H1 (cell line): Measurements from ENCODE around the gene ENPP6. TPM values are rescaled to one million over a fixed set of nuclear protein-coding genes. Genes with fewer than 3 reads are reported as not detected.

ENCODE experiments used
- CTCF ChIA-PET: fragments of 300-600 bp; sonication (Branson Sonifier 250); formaldehyde crosslinking; loops from one replicate; lab custom pipeline; 2021; ENCODE audit not compliant: partially characterized antibody; lab: Charles Lee
- POLR2A ChIA-PET: fragments of 300-600 bp; sonication (Branson Sonifier 250); formaldehyde crosslinking; loops from one replicate; lab custom pipeline; 2021; ENCODE audit warnings: inconsistent platforms; ENCODE audit not compliant: partially characterized antibody; lab: Charles Lee
- DNase-seq, 2 experiments: peaks; one replicate each; pipeline versions ENCODE4 v3.0.0 to v3.0.0-alpha.2; 2010 to 2022; ENCODE audit warnings: low spot score in 2 of 2, low read depth in 1 of 2, mixed read lengths in 1 of 2
- FAIRE-seq: peaks from 2 replicates; lab custom pipeline; 2011; peaks lifted over from hg19 to GRCh38; lab: Jason Lieb, UNC
- H2AFZ ChIP-seq: 2 replicates; pipeline ENCODE4 v1.8.1; 2012; ENCODE audit warnings: low read length, inconsistent platforms
- H2AK5ac ChIP-seq: 2 replicates; pipeline ENCODE4 v1.6.1; 2013; ENCODE audit warnings: low read depth, low read length
- H2BK120ac ChIP-seq: replicated peaks from 2 replicates; pipeline ENCODE3; 2013; ENCODE audit warnings: low read depth, low read length, inconsistent platforms
- H2BK12ac ChIP-seq: 2 replicates; pipeline ENCODE4 v1.6.1; 2013; ENCODE audit warnings: low read depth, low read length
- H2BK15ac ChIP-seq: 2 replicates; pipeline ENCODE4 v1.6.1; 2013; ENCODE audit warnings: low read length
- H2BK20ac ChIP-seq: 2 replicates; pipeline ENCODE4 v1.6.1; 2013; ENCODE audit warnings: low read length
- H2BK5ac ChIP-seq: 2 replicates; pipeline ENCODE4 v1.6.1; 2013; ENCODE audit warnings: low read depth, low read length
- H3K14ac ChIP-seq: 2 replicates; pipeline ENCODE4 v1.6.1; 2013; ENCODE audit warnings: inconsistent platforms; ENCODE audit not compliant: insufficient read length
- H3K18ac ChIP-seq: 2 replicates; pipeline ENCODE4 v1.6.1; 2013; ENCODE audit warnings: low read length; ENCODE audit errors: extremely low read depth
- H3K23ac ChIP-seq: 2 replicates; pipeline ENCODE4 v1.6.1; 2013; ENCODE audit warnings: inconsistent platforms; ENCODE audit not compliant: insufficient read length
- H3K23me2 ChIP-seq: 2 replicates; pipeline ENCODE4 v1.6.1; 2013; ENCODE audit warnings: low read depth, low read length
- H3K27ac ChIP-seq: 2 replicates; pipeline ENCODE4 v1.6.1; 2011; ENCODE audit warnings: low read depth, low read length, inconsistent platforms
- H3K27me3 ChIP-seq, 4 experiments: replicated peaks in 1 of 4; 1 replicate in 1 of 4; 2 replicates in 3 of 4; pipeline versions ENCODE4 v1.6.1 to v1.8.1; 2011 to 2013; ENCODE audit warnings: low read length in 3 of 4, mild to moderate bottlenecking in 3 of 4, inconsistent platforms in 2 of 4, mixed read lengths in 2 of 4, moderate library complexity in 1 of 4; ENCODE audit not compliant: control insufficient read depth in 3 of 4, insufficient read depth in 3 of 4; ENCODE audit errors: extremely low read depth in 1 of 4
- H3K36me3 ChIP-seq, 4 experiments: 2 replicates each; pipeline versions ENCODE4 v1.6.1 to v1.8.1; 2011 to 2013; ENCODE audit warnings: mild to moderate bottlenecking in 4 of 4, low read length in 3 of 4, moderate library complexity in 2 of 4, control low read depth in 1 of 4, inconsistent platforms in 1 of 4; ENCODE audit not compliant: insufficient read depth in 4 of 4, control insufficient read depth in 2 of 4
- H3K4ac ChIP-seq: replicated peaks from 2 replicates; pipeline ENCODE3; 2013; ENCODE audit warnings: low read length, low read depth, mixed read lengths, inconsistent platforms; ENCODE audit not compliant: insufficient read length
- H3K4me1 ChIP-seq, 4 experiments: replicated peaks in 1 of 4; 1 replicate in 1 of 4; 2 replicates in 3 of 4; pipeline versions ENCODE4 v1.6.1 to v1.8.1; 2011 to 2013; ENCODE audit warnings: low read length in 3 of 4, inconsistent platforms in 2 of 4, mixed read lengths in 1 of 4; ENCODE audit not compliant: insufficient read depth in 4 of 4, control insufficient read depth in 3 of 4
- H3K4me2 ChIP-seq, 2 experiments: 2 replicates each; pipeline versions ENCODE4 v1.6.1 to v1.8.1; 2011 to 2013; ENCODE audit warnings: low read depth in 2 of 2, low read length in 2 of 2, control low read depth in 1 of 2, inconsistent platforms in 1 of 2, mild to moderate bottlenecking in 1 of 2; ENCODE audit not compliant: insufficient read depth in 1 of 2
- H3K4me3 ChIP-seq, 4 experiments: fragments of 200-600, 300-600 bp in 1 of 4; sonication (generic), shearing (Covaris generic), sonication (Bioruptor Twin) in 1 of 4; 2 replicates each; pipeline versions ENCODE4 v1.5.1 to v1.8.1; 2011 to 2016; ENCODE audit warnings: low read length in 4 of 4, low read depth in 3 of 4, control low read depth in 2 of 4, inconsistent platforms in 2 of 4, mild to moderate bottlenecking in 2 of 4, mixed read lengths in 1 of 4, moderate library complexity in 1 of 4; ENCODE audit not compliant: insufficient read depth in 2 of 4; ENCODE audit errors: extremely low read depth in 1 of 4
- H3K56ac ChIP-seq: replicated peaks from 2 replicates; pipeline ENCODE3; 2013; ENCODE audit warnings: low read depth, mild to moderate bottlenecking, mixed read lengths, low read length, inconsistent platforms; ENCODE audit not compliant: insufficient read length
- H3K79me1 ChIP-seq: 2 replicates; pipeline ENCODE4 v1.6.1; 2013; ENCODE audit warnings: low read depth, low read length, control low read depth
- H3K79me2 ChIP-seq, 2 experiments: 2 replicates each; pipeline versions ENCODE4 v1.6.1 to v1.8.1; 2012 to 2013; ENCODE audit warnings: low read length in 2 of 2, mild to moderate bottlenecking in 2 of 2, inconsistent platforms in 1 of 2; ENCODE audit not compliant: insufficient read depth in 2 of 2, control insufficient read depth in 1 of 2
- H3K9ac ChIP-seq, 4 experiments: replicated peaks in 1 of 4; 1 replicate in 1 of 4; 2 replicates in 3 of 4; pipeline versions ENCODE4 v1.6.1 to v1.8.1; 2011 to 2013; ENCODE audit warnings: low read depth in 3 of 4, low read length in 3 of 4, control low read depth in 2 of 4, mild to moderate bottlenecking in 2 of 4, moderate library complexity in 2 of 4, inconsistent platforms in 1 of 4; ENCODE audit errors: extremely low read depth in 1 of 4
- H3K9me3 ChIP-seq, 2 experiments: 2 replicates each; pipeline versions ENCODE4 v1.6.1 to v1.8.1; 2012 to 2013; ENCODE audit warnings: mild to moderate bottlenecking in 2 of 2, moderate library complexity in 2 of 2, control low read depth in 1 of 2, inconsistent platforms in 1 of 2, low read depth in 1 of 2, low read length in 1 of 2, mixed read lengths in 1 of 2; ENCODE audit not compliant: insufficient read depth in 2 of 2
- H4K20me1 ChIP-seq, 2 experiments: replicated peaks in 1 of 2; 2 replicates each; pipeline versions ENCODE3 to v1.8.1; 2011 to 2013; ENCODE audit warnings: inconsistent platforms in 2 of 2, low read length in 2 of 2, mild to moderate bottlenecking in 1 of 2; ENCODE audit not compliant: insufficient read depth in 2 of 2, control insufficient read depth in 1 of 2
- H4K5ac ChIP-seq: 2 replicates; pipeline ENCODE4 v1.6.1; 2013; ENCODE audit warnings: low read length, low read depth, mixed read lengths, inconsistent platforms; ENCODE audit not compliant: insufficient read length
- H4K8ac ChIP-seq: 2 replicates; pipeline ENCODE4 v1.8.0; 2013; ENCODE audit warnings: mild to moderate bottlenecking, moderate library complexity, low read length, inconsistent platforms; ENCODE audit not compliant: insufficient read depth; ENCODE audit errors: extremely low read depth
- H4K91ac ChIP-seq: replicated peaks from 2 replicates; pipeline ENCODE3; 2013; ENCODE audit warnings: low read length, mixed read lengths, inconsistent platforms; ENCODE audit not compliant: insufficient read length
- JUND ChIP-seq: IDR thresholded peaks from 2 replicates; pipeline ENCODE4 v1.6.1; 2011; ENCODE audit warnings: mild to moderate bottlenecking, improper control_type of control experiment, low read length
- POLR2A ChIP-seq, 2 experiments: IDR thresholded peaks; 1 replicate in 1 of 2; 2 replicates in 1 of 2; pipeline ENCODE4 v1.6.1; 2011; ENCODE audit warnings: low read depth in 2 of 2, low read length in 2 of 2, mild to moderate bottlenecking in 2 of 2; ENCODE audit errors: control extremely low read depth in 1 of 2
- RAD21 ChIP-seq, 2 experiments: IDR thresholded peaks in 1 of 2; conservative IDR thresholded peaks in 1 of 2; 2 replicates each; pipeline ENCODE4 v1.6.1; 2011; ENCODE audit warnings: low read depth in 2 of 2, low read length in 2 of 2, improper control_type of control experiment in 1 of 2, inconsistent platforms in 1 of 2, mild to moderate bottlenecking in 1 of 2, moderate library complexity in 1 of 2
- RFX5 ChIP-seq: IDR thresholded peaks from 2 replicates; pipeline ENCODE4 v1.6.1; 2011; ENCODE audit warnings: low read depth, low read length, improper control_type of control experiment, borderline replicate concordance
- WGBS, 2 experiments: shearing (Covaris generic) in 1 of 2; methylation state at CpG; one replicate each; pipeline versions ENCODE4 v1.1.6 to v1.1.7; 2013 to 2015; ENCODE audit warnings: low lambda C conversion rate in 2 of 2, mixed read lengths in 2 of 2, inconsistent platforms in 1 of 2, low coverage in 1 of 2, missing lambda C conversion rate in 1 of 2; ENCODE audit not compliant: insufficient replicate concordance in 2 of 2, insufficient coverage in 1 of 2, insufficient read length in 1 of 2; ENCODE audit errors: extremely low coverage in 1 of 2, missing lambda C conversion rate in 1 of 2; 5-methylcytosine and 5-hydroxymethylcytosine counted together
- polyA plus RNA-seq, 7 experiments: library from polyadenylated mRNA; depleted of rRNA in 3 of 7; stranded (reverse) in 5 of 7; unstranded in 2 of 7; fragments of >200 nt in 5 of 7; fragments of 200-250 nt in 2 of 7; gene quantifications; 1 replicate in 5 of 7; 2 replicates in 1 of 7; 4 replicates in 1 of 7; pipeline versions ENCODE4 v1.2.1 to v1.2.3, GENCODE V29; 2011 to 2013; ENCODE audit warnings: missing spikeins in 2 of 7, mixed read lengths in 2 of 7
- total RNA-seq: library from RNA; stranded (reverse); fragmentation: NEBNext Ultra II Directional; extraction: Animal tissue kit (Norgen Biotek cat#: 25700); gene quantifications from 2 replicates; pipeline ENCODE4 v1.2.1, GENCODE V29; 2021
- TF ChIP-seq, protein P1 (sequence below): IDR thresholded peaks from 2 replicates; pipeline ENCODE4 v1.6.1; 2012; ENCODE audit warnings: inconsistent platforms

ENPP6 gene
- total and polyA plus RNA-seq, 2 of the 8 experiments (the other 6 are each of a cell fraction or from before 2014, with no cell fraction given) = 0.11 to 0.20 TPM

DNA sequence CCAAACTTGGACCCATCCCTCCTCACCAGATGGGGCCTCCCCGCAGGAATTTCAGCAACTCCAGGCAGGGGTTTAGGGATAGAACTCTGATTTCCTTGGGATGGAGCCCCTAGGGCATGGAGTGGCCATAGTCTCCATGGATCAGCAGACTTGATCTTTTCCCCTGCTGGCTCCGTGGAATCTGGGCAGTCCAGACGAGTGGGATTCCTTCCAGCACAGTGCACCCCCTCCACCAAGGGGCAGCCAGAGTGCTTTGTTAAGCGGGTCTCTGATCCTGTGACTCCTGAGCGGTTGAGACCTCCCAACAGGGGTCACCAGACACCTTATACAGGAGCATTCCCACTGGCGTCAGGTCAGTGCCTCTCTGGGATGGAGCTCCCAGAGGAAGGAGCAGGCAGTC, 40.4 kb downstream of the ENPP6 start:
- H3K27me3 ChIP-seq = no peaks in the 10 kb centered on the region
- H2AK5ac ChIP-seq = no peak overlapping the region
- H4K91ac ChIP-seq = no peak overlapping the region
- TF ChIP-seq JUND (no peak), RAD21 (IDR thresholded peaks at IDR 0.05 in 1 of 2, conservative IDR thresholded peaks at IDR 0.05 in 1 of 2; ENCODE audit: low read depth in 2 of 2, low read length in 2 of 2) (peak in 1 of 2 experiments; percentile 37; a peak in 1 of 4 replicates), POLR2A (IDR thresholded peaks at IDR 0.05; ENCODE audit: control extremely low read depth in 1 of 2, low read depth in 2 of 2, low read length in 2 of 2) (no peak), RFX5 (no peak)
- TF ChIP-seq, protein P1, sequence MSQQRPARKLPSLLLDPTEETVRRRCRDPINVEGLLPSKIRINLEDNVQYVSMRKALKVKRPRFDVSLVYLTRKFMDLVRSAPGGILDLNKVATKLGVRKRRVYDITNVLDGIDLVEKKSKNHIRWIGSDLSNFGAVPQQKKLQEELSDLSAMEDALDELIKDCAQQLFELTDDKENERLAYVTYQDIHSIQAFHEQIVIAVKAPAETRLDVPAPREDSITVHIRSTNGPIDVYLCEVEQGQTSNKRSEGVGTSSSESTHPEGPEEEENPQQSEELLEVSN = no peak
- no peaks in the 10 kb centered on the region for H3K9me3 ChIP-seq
- H3K4ac ChIP-seq = no peak overlapping the region
- no peak overlapping the region for H3K18ac ChIP-seq
- H3K9ac ChIP-seq = no peak overlapping the region
- H4K20me1 ChIP-seq = no peaks in the 10 kb centered on the region
- H2BK15ac ChIP-seq = no peak overlapping the region
- no peak overlapping the region for H3K23ac ChIP-seq
- H3K56ac ChIP-seq = no peak overlapping the region
- 77% methylated on average over 6 of the region's 6 CpGs; no CpG with 5 or more reads in 1 of the 2 experiments for WGBS, 2 experiments
- H3K79me1 ChIP-seq = no peaks in the 10 kb centered on the region
- no peak overlapping the region for H4K5ac ChIP-seq
- ChIA-PET POLR2A (no interaction called here), CTCF (interaction anchor here (0.9 to 2.0 kb wide), 4 partner anchors 10 to 86 kb away, joined by 3 to 5 read pairs (median 4); no protein-coding TSS in a partner anchor)
- H3K36me3 ChIP-seq = no peaks in the 10 kb centered on the region
- no peak overlapping the region for H3K4me2 ChIP-seq
- H3K27ac ChIP-seq = no peak overlapping the region
- no peak overlapping the region for H3K4me3 ChIP-seq
- H2BK20ac ChIP-seq = no peak overlapping the region
- DNase-seq (no peak), FAIRE-seq (no peak)
- no peak overlapping the region for H2BK120ac ChIP-seq
- H2AFZ ChIP-seq = no peak overlapping the region
- no peaks in the 10 kb centered on the region for H3K4me1 ChIP-seq
- H2BK5ac ChIP-seq = no peak overlapping the region
- no peak overlapping the region for H3K14ac ChIP-seq
- no peak overlapping the region for H2BK12ac ChIP-seq
- H4K8ac ChIP-seq = no peak overlapping the region
- no peaks in the 10 kb centered on the region for H3K23me2 ChIP-seq
- H3K79me2 ChIP-seq = no peaks in the 10 kb centered on the region
